AG09309 (cell line): ENCODE results near the gene MINDY3.

ENCODE experiments used
- DNase-seq: peaks from one replicate; pipeline ENCODE4 v3.0.0-alpha.2; 2010; ENCODE audit warnings: low read depth
- H3K4me3 ChIP-seq: 2 replicates; pipeline ENCODE4 v1.5.1; 2011; ENCODE audit warnings: mild to moderate bottlenecking, low read depth, low read length, moderate library complexity; ENCODE audit not compliant: control insufficient read depth
- CTCF ChIP-seq: IDR thresholded peaks from 2 replicates; pipeline ENCODE4 v1.5.1; 2011; ENCODE audit warnings: mild to moderate bottlenecking, low read depth, low read length, inconsistent platforms; ENCODE audit not compliant: insufficient read depth, control insufficient read depth; ENCODE audit errors: missing control alignments

The MINDY3 gene

GRCh38 chr10:15824498-15824897 lies 35.8 kb downstream of the MINDY3 start:
- TF ChIP-seq CTCF, result peak; percentile 24
- DNase-seq, result no peak

GRCh38 chr10:15822131-15822530 lies 38.2 kb downstream of the MINDY3 start:
- no peak for DNase-seq
- H3K4me3 ChIP-seq, result no peak overlapping the region
- no peak for TF ChIP-seq CTCF

More at GRCh38 chr10:15824498-15824897, 35.8 kb downstream of the MINDY3 start:
- H3K4me3 ChIP-seq, result no peak overlapping the region

GRCh38 chr10:15821046-15821683 lies 39.1 kb downstream of the MINDY3 start:
- no peak for TF ChIP-seq CTCF
- DNase-seq, result no peak
- H3K4me3 ChIP-seq, result no peak overlapping the region

- no peak for TF ChIP-seq CTCF
- no peak overlapping the region for H3K4me3 ChIP-seq
- DNase-seq, result no peak
These were observed 42.8 kb downstream of the MINDY3 start for GRCh38 chr10:15817409-15818046.

- DNase-seq, result no peak
- no peak overlapping the region for H3K4me3 ChIP-seq
- no peak for TF ChIP-seq CTCF
These were observed 44.9 kb downstream of the MINDY3 start for GRCh38 chr10:15815242-15815885.

GRCh38 chr10:15814565-15814964 lies 45.7 kb downstream of the MINDY3 start:
- H3K4me3 ChIP-seq, result no peak overlapping the region
- no peak for TF ChIP-seq CTCF
- DNase-seq, result no peak
